ENCODE results near the gene ABCB10.

GRCh38 chr1:229536982-229537381 is 21.5 kb downstream of the ABCB10 start:
- no peak for TF ChIP-seq CTCF (conservative IDR thresholded peaks at IDR 0.05; ENCODE audit: low read depth, low read length)
- no peak for TF ChIP-seq EZH2 (IDR thresholded peaks at IDR 0.05; ENCODE audit: borderline replicate concordance, low read depth, low read length, poor library complexity, severe bottlenecking)

All from A673 (cell line).